Hematopoietic multipotent progenitor cell treated with erythropoietin and hydrocortisone succinate and interleukin-3 and kit ligand, for 17 days (in vitro differentiated cells): ENCODE data around the gene CPA2.

Source experiments
- DNase-seq: peaks from one replicate; pipeline ENCODE4 v3.0.0-alpha.2; 2015; ENCODE audit warnings: low spot score

The CPA2 gene

DNA sequence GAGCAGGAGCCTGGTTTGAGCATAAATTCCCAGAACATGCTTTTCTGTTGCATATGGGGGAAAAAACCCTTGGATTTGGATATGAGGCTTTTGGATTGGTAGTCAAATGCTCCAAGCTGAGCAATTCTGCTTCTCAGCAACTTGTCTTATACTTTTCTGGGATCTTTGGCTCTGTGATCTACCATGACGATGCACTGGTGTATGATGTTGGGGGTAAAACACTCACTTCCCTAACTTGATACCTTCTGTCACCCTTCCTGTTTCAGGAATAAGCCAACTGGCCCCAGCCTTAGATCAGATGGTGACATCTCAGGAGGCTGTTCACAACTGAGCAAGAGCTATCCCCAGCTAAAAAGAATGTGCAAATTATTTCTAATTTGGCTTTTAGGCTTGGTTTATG lies 13.2 kb downstream of the CPA2 start:
- no peak for DNase-seq

DNA sequence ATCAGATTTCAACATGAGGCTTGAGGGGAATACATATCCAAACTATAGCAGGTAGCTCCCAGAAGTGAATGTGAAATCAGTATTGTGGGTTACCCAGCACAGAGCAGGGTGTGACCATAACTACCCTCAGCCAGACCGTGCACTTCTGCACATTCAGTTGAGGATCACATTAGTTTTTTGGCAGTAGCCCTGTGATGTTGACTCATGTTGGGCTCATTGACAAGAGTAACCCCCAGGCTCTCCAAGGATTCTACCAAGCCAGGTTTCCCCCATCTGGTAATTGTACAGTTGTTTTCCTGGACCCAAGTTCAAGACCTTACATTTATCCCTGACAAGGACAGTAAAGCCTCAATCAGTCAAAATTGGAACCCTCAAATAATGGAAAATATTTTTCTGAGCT lies 14.6 kb downstream of the CPA2 start:
- DNase-seq = no peak

DNA sequence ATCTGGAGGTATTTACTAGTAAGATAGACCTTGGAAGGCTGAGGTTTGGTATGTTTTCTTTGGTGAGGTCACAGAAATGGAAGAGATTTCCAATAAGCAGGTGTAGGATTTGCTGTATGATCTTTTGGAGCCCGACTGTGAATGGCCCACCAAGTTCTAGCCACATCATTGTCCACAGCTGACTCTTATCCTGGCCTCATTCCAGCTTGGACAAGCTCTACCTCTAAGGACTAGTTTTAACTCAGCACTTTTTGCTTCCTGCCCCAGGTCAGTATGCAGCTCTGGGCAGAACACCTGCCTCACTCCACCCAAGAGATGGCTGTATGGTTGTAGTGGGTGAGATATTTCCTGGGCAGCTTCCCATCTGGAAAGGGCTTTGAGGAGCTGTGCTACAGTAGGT lies 20.2 kb downstream of the CPA2 start:
- DNase-seq = no peak

GRCh38 chr7:130288168-130288567 lies 21.5 kb downstream of the CPA2 start:
- no peak for DNase-seq

DNA sequence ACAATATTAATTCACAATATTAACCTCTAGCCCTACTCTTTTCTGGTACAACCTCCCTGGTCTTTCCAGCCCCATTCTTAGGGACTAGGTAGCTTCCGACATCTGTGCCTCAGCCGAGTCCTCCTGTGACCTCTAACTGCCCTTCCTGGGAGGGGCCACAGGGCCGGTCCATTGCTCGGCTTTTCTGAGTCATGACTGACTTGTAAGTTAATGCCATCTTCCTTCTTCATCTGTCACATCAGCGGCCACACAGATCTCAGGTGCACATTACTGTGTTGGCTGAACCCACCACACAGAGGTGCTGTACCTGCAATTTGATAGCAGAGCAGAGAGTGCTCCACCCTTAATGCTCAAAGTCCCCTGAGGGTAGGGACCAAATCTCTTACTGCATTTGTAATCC lies 22.2 kb downstream of the CPA2 start:
- DNase-seq = no peak

GRCh38 chr7:130289478-130289877 lies 22.8 kb downstream of the CPA2 start:
- DNase-seq = no peak

DNA sequence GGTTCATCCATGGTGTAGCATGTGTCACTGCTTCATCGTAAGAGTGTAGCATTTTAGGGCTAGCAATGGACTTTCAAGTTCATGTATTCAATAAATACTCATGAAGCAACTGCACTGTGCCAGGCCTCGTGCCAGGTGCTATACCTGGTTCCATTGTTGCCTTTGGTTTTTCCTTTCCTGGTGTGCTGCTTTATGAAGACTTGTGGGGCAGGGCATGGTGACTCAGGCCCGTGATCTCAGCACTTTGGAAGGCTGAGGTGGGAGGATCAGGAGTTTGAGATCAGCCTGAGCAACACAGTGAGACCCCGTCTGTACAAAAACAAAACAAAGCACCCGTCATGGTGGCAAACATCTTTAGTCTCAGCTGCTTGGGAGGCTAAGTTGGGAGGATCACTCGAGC lies 24.1 kb downstream of the CPA2 start:
- no peak for DNase-seq

- DNase-seq = no peak
These were observed 26.1 kb downstream of the CPA2 start, which contains the start of gene CPA4 for GRCh38 chr7:130292682-130293257. Gene CPA4 (plus strand): TSS chr7:130293161. CDS start chr7:130293181, 20 bp downstream.

DNA sequence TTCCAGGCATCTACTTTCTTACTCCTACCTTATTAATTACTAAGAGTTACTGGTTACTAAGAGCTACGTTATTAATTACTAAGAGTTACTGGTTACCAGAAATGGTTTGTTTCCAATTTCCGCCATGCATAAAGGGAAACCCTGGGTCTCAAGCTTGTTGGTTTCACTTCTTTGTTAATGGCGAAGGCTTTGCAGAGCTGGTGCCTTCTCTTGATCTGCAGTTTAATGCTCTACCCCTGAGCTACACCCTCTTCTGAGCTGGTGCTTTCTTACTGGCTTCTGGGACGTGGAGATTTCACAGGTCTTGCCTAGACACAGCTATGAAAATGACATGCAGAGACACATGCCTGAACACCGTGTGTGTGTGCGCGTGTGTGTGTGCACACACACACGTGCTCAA lies 26.9 kb downstream of the CPA2 start:
- DNase-seq = no peak

DNA sequence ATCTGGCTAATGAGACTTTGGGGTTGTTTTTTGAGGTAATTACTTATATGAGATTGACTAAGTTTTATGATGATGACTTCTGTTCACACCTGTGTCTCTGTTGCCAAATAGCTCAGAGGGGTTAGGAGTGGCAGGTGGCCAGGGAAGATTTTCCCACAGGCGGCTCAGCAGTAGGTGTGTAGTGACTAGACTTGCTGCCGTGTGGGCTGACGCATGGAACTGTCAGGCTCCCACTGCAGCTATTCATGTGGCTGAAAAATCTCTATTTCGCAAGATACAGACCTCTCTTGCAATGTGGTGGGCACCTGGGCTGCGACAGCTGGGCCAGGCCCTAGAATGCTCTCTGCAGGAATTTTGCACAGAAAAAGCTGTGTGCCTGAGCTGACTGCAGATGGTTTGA lies 27.7 kb downstream of the CPA2 start:
- DNase-seq = no peak

DNA sequence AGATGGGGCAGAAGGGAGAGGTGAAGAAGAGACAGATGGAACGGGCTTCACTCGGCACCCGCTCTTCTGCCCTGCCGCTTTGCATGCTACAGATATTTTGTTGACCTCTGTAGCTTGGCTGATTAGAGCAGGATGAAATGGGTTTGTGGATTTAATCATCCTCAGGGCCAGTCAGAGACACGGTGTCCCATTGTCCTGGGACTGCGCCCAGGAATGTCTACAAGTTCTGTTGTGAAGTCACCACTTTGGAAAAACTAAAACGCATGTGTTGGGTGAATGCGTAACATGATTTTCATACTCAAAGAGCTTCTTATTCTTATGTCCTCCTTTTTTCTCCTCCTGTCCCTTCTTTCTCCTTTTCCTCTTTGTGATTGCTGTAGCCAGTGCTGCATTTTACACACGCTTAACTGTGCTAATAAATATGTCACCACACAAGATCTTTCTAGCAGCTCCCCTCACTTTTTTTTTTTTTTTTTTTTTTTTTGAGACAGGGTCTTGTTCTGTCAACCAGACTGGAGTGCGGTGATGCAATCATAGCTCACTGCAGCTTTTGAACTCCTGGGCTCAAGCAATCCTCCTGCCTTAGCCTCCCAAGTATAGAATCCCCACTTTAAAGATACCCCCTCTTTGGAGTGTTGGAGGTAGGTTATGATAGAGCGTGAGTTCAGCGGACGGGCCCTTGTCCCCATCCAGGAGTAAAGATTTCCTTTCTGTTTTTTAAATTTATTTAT lies 29.7 kb downstream of the CPA2 start:
- DNase-seq = no peak

- DNase-seq = no peak
These were observed 31.2 kb downstream of the CPA2 start for GRCh38 chr7:130297628-130298543.

GRCh38 chr7:130298544-130299326 lies 32.1 kb downstream of the CPA2 start:
- DNase-seq = no peak

DNA sequence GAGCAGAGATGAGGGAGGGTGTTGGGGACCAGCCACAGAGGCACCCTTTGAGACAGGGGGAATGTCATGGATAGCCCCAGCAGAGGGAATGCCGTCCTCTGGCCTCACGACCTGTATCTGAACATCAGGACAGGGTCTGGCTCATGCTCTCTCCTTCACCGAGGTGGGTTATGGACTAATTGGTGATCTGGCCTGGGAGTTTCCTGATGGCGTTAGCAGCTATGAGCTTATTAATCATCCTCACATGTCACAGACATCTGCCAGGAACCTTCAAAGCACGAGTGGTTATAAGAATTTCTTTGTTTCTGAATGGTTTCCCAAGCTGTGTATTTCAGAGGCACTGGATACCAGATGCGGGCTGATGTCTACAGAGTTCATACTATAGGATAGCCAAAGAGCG lies 33.2 kb downstream of the CPA2 start:
- DNase-seq = no peak

GRCh38 chr7:130301501-130302020 lies 34.9 kb downstream of the CPA2 start:
- DNase-seq = no peak

GRCh38 chr7:130302649-130303048 lies 36.0 kb downstream of the CPA2 start:
- no peak for DNase-seq

DNA sequence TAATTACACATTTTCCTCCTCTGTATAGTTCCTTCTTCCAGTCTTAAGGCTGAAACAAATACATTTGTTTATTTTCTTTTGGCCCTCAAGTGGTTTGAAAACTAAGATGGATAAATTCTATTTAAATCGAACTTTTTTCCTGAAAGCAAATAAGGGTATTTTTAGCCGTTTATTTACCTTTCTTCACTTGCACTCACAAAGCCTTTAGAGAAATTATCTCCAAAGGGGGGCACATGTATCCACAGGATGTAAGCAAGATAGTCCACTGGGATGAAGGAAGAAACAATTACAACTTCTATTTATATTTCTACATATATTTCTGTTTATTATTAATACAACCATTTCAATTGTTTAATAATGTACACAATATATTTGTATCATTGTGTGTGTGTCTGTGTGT lies 36.5 kb downstream of the CPA2 start:
- no peak for DNase-seq

- no peak for DNase-seq
These were observed 36.9 kb downstream of the CPA2 start for GRCh38 chr7:130303551-130303950.

- DNase-seq = no peak
These were observed 37.3 kb downstream of the CPA2 start for GRCh38 chr7:130303982-130304381.

DNA sequence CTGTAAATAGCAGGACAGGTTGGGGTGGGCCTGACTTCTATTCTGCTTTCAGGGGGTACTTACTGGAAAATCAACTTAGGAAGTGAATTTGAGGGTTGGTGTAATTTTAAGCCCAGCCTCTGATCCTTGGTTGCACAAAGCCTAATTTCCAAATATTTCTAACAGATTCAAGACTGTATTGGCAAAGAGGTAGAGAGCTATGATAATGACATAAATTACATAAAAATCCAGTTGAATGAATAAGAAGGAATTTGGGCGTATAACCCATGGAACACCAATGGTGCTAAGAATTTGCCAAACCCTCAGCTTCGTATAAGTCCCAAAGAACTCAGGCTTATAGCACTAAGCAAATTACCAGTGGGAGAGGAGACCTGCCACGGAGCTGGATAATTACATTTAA lies 38.2 kb downstream of the CPA2 start:
- no peak for DNase-seq

GRCh38 chr7:130305433-130306042 lies 38.9 kb downstream of the CPA2 start:
- DNase-seq = no peak
